ENCODE measurements around the gene TTC22. TPM values are rescaled to one million over a fixed set of nuclear protein-coding genes. Genes with fewer than 3 reads are reported as not detected.

TTC22 gene
- total RNA-seq, 1 experiment from 2014 or later = not detected

Other genes with a start within 250 kb of the TTC22 start
- gene FAM151A, start 177.8 kb downstream of the TTC22 start, total RNA-seq (2014; rRNA removed; shearing (Covaris generic)) = not detected in 2 replicates
- gene MROH7, start 159.5 kb downstream of the TTC22 start, total RNA-seq (2014; rRNA removed; shearing (Covaris generic)) = not detected in 2 replicates
- gene TTC4, start 85.5 kb downstream of the TTC22 start, total RNA-seq (2014; rRNA removed; shearing (Covaris generic)) = 35.4 and 38.6 TPM in 2 replicates
- 2.6 and 4.6 TPM in 2 replicates for gene PARS2, start 36.8 kb downstream of the TTC22 start, total RNA-seq (2014; rRNA removed; shearing (Covaris generic))
- gene DHCR24, start 85.9 kb upstream of the TTC22 start, total RNA-seq (2014; rRNA removed; shearing (Covaris generic)) = 42.9 and 65.8 TPM in 2 replicates
- gene TMEM61, start 179.3 kb upstream of the TTC22 start, total RNA-seq (2014; rRNA removed; shearing (Covaris generic)) = not detected in 2 replicates
- not detected in 2 replicates for gene BSND, start 197.6 kb upstream of the TTC22 start, total RNA-seq (2014; rRNA removed; shearing (Covaris generic))
- gene PCSK9, start 238.2 kb upstream of the TTC22 start, total RNA-seq (2014; rRNA removed; shearing (Covaris generic)) = 0.03 TPM in 2 replicates

All from SJSA1 (cell line).